Gastrocnemius medialis (tissue), 4 donors: Measurements from ENCODE around the gene DOP1B. TPM values are rescaled to one million over a fixed set of nuclear protein-coding genes. Genes with fewer than 3 reads are reported as not detected.

Experiments
- ATAC-seq, 2 donors: fragments of 150-250 bp; one replicate each; pipeline ENCODE4 v1.9.1; 2016
- DNase-seq, 2 donors: peaks; one replicate each; pipeline ENCODE4 v3.0.0-alpha.2; 2019
- H3K27ac ChIP-seq, 4 donors: fragments of 200-600 bp; sonication (generic); 1 replicate in 1 of 4; 2 replicates in 3 of 4; pipeline ENCODE4 v1.5.1; 2016 to 2018; ENCODE audit warnings: mild to moderate bottlenecking in 2 of 4, moderate library complexity in 1 of 4
- H3K27me3 ChIP-seq, 3 donors: fragments of 200-600 bp; sonication (generic) in 2 of 3; 1 replicate in 1 of 3; 2 replicates in 2 of 3; pipeline versions ENCODE4 v1.5.1 to v1.6.0; 2016 to 2019; ENCODE audit warnings: mild to moderate bottlenecking in 1 of 3, moderate library complexity in 1 of 3
- H3K36me3 ChIP-seq, 2 donors: fragments of 200-600 bp; sonication (generic) in 1 of 2; one replicate each; pipeline ENCODE4 v1.5.1; 2017 to 2018
- H3K4me1 ChIP-seq, 2 donors: fragments of 200-600 bp; sonication (generic) in 1 of 2; one replicate each; pipeline ENCODE4 v1.5.1; 2016 to 2017; ENCODE audit warnings: mild to moderate bottlenecking in 2 of 2
- H3K4me3 ChIP-seq, 4 donors: fragments of 200-600 bp; sonication (generic) in 3 of 4; 1 replicate in 1 of 4; 2 replicates in 3 of 4; pipeline ENCODE4 v1.5.1; 2016 to 2019; ENCODE audit warnings: mild to moderate bottlenecking in 2 of 4
- H3K9me3 ChIP-seq, 3 donors: fragments of 200-600 bp; sonication (generic) in 2 of 3; 1 replicate in 1 of 3; 2 replicates in 2 of 3; pipeline ENCODE4 v1.5.1; 2016 to 2019
- CTCF ChIP-seq, 5 experiments: fragments of 450-650 bp in 3 of 5; fragments of 200-600 bp in 2 of 5; sonication (generic) in 2 of 5; IDR thresholded peaks in 4 of 5; conservative IDR thresholded peaks in 1 of 5; 1 replicate in 4 of 5; 2 replicates in 1 of 5; pipeline ENCODE4 v1.5.1; 2016 to 2019; ENCODE audit warnings: antibody characterized with exemption in 5 of 5, mild to moderate bottlenecking in 3 of 5, moderate library complexity in 3 of 5
- POLR2A ChIP-seq, 2 donors: fragments of 450-650 bp; IDR thresholded peaks; one replicate each; pipeline ENCODE4 v1.6.1; 2017; ENCODE audit warnings: antibody characterized with exemption in 2 of 2, mild to moderate bottlenecking in 2 of 2, moderate library complexity in 2 of 2
- in situ Hi-C, 4 donors: fragments of 200-750 bp; cut with MboI; loops; one replicate each; pipeline versions ENCODE4 v1.15.0 to v1.8.0; 2017; ENCODE audit warnings: low sequenced_read_pairs in 4 of 4
- intact Hi-C: fragments of 100-400 bp; cut with DNase I; formaldehyde crosslinking; loops from one replicate; pipeline ENCODE4 v1.15.1; 2023; ENCODE audit warnings: low total_unique reads
- total RNA-seq, 4 donors: library from RNA; depleted of rRNA; stranded (reverse); fragments of >200 nt; gene quantifications; one replicate each; pipeline versions ENCODE4 v1.1.0 to v1.2.3, GENCODE V29; 2016

Gene DOP1B
- total RNA-seq, 4 donors from 2014 or later, result 10.4 to 16.5 (median 13.5) TPM

GRCh38 chr21:36115138-36115730, 41.4 kb upstream of the DOP1B start:
- Histone ChIP-seq H3K4me1 (peaks cover 4 to 5% of the 10 kb centered on the region in 2 donors), H3K4me3 (no peak overlapping the region), H3K27ac (no peak overlapping the region), H3K36me3 (no peaks in the 10 kb centered on the region), H3K27me3 (no peaks in the 10 kb centered on the region), H3K9me3 (no peaks in the 10 kb centered on the region)
- intact Hi-C loops, result no loop called here
- DNase-seq, result no peak
- no peak for ATAC-seq
- TF ChIP-seq POLR2A (IDR thresholded peaks at IDR 0.05) (no peak), CTCF (IDR thresholded peaks at IDR 0.05 in 4 of 5, conservative IDR thresholded peaks at IDR 0.05 in 1 of 5) (no peak)
- in situ Hi-C loops, result no loop called here

- intact Hi-C loops, result no loop called here
These were observed 39.3 kb upstream of the DOP1B start for GRCh38 chr21:36117286-36117741.

GRCh38 chr21:36120304-36120888, 36.2 kb upstream of the DOP1B start:
- no peak overlapping the region for H3K4me3 ChIP-seq
- ATAC-seq, result peak; percentile 39 to 77
- TF ChIP-seq CTCF (IDR thresholded peaks at IDR 0.05 in 4 of 5, conservative IDR thresholded peaks at IDR 0.05 in 1 of 5) (no peak), POLR2A (IDR thresholded peaks at IDR 0.05) (no peak)
- in situ Hi-C loops (no loop called here), intact Hi-C loops (no loop called here)
- H3K9me3 ChIP-seq, result no peaks in the 10 kb centered on the region
- DNase-seq, result peak in 1 of 2 donors; percentile 44
- H3K27me3 ChIP-seq, result no peaks in the 10 kb centered on the region
- no peaks in the 10 kb centered on the region for H3K36me3 ChIP-seq
- peaks cover 0 to 1% of the 10 kb centered on the region in 2 donors for H3K4me1 ChIP-seq
- peak overlapping the region in 2 of 4 donors; percentile 22 to 29 for H3K27ac ChIP-seq

More at GRCh38 chr21:36117286-36117741, 39.3 kb upstream of the DOP1B start:
- H3K27me3 ChIP-seq, result no peaks in the 10 kb centered on the region
- no peak overlapping the region for H3K27ac ChIP-seq
- ATAC-seq, result no peak
- in situ Hi-C loops, result no loop called here
- H3K9me3 ChIP-seq, result no peaks in the 10 kb centered on the region
- H3K4me3 ChIP-seq, result no peak overlapping the region
- no peak for DNase-seq
- H3K4me1 ChIP-seq, result peaks cover 4 to 5% of the 10 kb centered on the region in 2 donors
- no peak for TF ChIP-seq CTCF (IDR thresholded peaks at IDR 0.05 in 4 of 5, conservative IDR thresholded peaks at IDR 0.05 in 1 of 5)
- TF ChIP-seq POLR2A (IDR thresholded peaks at IDR 0.05), result no peak
- H3K36me3 ChIP-seq, result no peaks in the 10 kb centered on the region

- Histone ChIP-seq H3K36me3 (no peaks in the 10 kb centered on the region), H3K27ac (no peak overlapping the region), H3K27me3 (no peaks in the 10 kb centered on the region), H3K4me1 (peaks cover 0 to 9% of the 10 kb centered on the region in 2 donors), H3K9me3 (no peaks in the 10 kb centered on the region), H3K4me3 (no peak overlapping the region)
- intact Hi-C loops, result no loop called here
- DNase-seq (no peak), ATAC-seq (no peak)
- in situ Hi-C loops, result no loop called here
- TF ChIP-seq CTCF (IDR thresholded peaks at IDR 0.05 in 4 of 5, conservative IDR thresholded peaks at IDR 0.05 in 1 of 5) (peak in 2 of 5 experiments; percentile 29 to 37), POLR2A (IDR thresholded peaks at IDR 0.05) (no peak)
These were observed 33.6 kb upstream of the DOP1B start for GRCh38 chr21:36122977-36123376.
